ENCODE data around the gene TFIP11. TPM values are rescaled to one million over a fixed set of nuclear protein-coding genes. Genes with fewer than 3 reads are reported as not detected.

TFIP11 gene
- total and polyA plus RNA-seq, 4 donors = 14.3 to 31.7 (median 24.6) TPM

GRCh38 chr22:26536762-26537134 is 24.5 kb upstream of the TFIP11 start:
- no peaks in the 10 kb centered on the region for H3K9me3 ChIP-seq (ENCODE audit: control insufficient read depth in 4 of 4, low read length in 3 of 4)
- H3K27me3 ChIP-seq (ENCODE audit: control insufficient read depth in 4 of 4, insufficient read depth in 4 of 4, low read length in 3 of 4) = no peaks in the 10 kb centered on the region
- peaks cover 0 to 2% (median under 1%) of the 10 kb centered on the region in 4 donors for H3K4me1 ChIP-seq (ENCODE audit: control insufficient read depth in 4 of 4, insufficient read depth in 4 of 4, low read length in 3 of 4)
- H3K9ac ChIP-seq (ENCODE audit: low read depth in 1 of 2, low read length in 2 of 2) = no peak overlapping the region
- TF ChIP-seq, protein P1, sequence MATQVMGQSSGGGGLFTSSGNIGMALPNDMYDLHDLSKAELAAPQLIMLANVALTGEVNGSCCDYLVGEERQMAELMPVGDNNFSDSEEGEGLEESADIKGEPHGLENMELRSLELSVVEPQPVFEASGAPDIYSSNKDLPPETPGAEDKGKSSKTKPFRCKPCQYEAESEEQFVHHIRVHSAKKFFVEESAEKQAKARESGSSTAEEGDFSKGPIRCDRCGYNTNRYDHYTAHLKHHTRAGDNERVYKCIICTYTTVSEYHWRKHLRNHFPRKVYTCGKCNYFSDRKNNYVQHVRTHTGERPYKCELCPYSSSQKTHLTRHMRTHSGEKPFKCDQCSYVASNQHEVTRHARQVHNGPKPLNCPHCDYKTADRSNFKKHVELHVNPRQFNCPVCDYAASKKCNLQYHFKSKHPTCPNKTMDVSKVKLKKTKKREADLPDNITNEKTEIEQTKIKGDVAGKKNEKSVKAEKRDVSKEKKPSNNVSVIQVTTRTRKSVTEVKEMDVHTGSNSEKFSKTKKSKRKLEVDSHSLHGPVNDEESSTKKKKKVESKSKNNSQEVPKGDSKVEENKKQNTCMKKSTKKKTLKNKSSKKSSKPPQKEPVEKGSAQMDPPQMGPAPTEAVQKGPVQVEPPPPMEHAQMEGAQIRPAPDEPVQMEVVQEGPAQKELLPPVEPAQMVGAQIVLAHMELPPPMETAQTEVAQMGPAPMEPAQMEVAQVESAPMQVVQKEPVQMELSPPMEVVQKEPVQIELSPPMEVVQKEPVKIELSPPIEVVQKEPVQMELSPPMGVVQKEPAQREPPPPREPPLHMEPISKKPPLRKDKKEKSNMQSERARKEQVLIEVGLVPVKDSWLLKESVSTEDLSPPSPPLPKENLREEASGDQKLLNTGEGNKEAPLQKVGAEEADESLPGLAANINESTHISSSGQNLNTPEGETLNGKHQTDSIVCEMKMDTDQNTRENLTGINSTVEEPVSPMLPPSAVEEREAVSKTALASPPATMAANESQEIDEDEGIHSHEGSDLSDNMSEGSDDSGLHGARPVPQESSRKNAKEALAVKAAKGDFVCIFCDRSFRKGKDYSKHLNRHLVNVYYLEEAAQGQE (IDR thresholded peaks at IDR 0.05) = no peak
- TF ChIP-seq HNF4G (IDR thresholded peaks at IDR 0.05) (no peak), HNF4A (conservative IDR thresholded peaks at IDR 0.05) (no peak), YY1 (IDR thresholded peaks at IDR 0.05) (no peak), MAX (IDR thresholded peaks at IDR 0.05) (no peak)
- TF ChIP-seq, protein P2, sequence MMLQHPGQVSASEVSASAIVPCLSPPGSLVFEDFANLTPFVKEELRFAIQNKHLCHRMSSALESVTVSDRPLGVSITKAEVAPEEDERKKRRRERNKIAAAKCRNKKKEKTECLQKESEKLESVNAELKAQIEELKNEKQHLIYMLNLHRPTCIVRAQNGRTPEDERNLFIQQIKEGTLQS (IDR thresholded peaks at IDR 0.05) = no peak
- no peak overlapping the region for H3K27ac ChIP-seq (ENCODE audit: low read depth in 1 of 2, low read length in 2 of 2)
- no peak overlapping the region for H3K4me3 ChIP-seq (ENCODE audit: low read depth in 1 of 3, low read length in 3 of 3)
- no peak for DNase-seq (ENCODE audit: low spot score)
- WGBS = 98% methylated on average over 3 of the region's 3 CpGs
- H3K36me3 ChIP-seq (ENCODE audit: control insufficient read depth in 4 of 4, insufficient read depth in 3 of 4, low read depth in 1 of 4, low read length in 3 of 4) = peaks cover 7 to 48% (median 36%) of the 10 kb centered on the region in 4 donors

DNA sequence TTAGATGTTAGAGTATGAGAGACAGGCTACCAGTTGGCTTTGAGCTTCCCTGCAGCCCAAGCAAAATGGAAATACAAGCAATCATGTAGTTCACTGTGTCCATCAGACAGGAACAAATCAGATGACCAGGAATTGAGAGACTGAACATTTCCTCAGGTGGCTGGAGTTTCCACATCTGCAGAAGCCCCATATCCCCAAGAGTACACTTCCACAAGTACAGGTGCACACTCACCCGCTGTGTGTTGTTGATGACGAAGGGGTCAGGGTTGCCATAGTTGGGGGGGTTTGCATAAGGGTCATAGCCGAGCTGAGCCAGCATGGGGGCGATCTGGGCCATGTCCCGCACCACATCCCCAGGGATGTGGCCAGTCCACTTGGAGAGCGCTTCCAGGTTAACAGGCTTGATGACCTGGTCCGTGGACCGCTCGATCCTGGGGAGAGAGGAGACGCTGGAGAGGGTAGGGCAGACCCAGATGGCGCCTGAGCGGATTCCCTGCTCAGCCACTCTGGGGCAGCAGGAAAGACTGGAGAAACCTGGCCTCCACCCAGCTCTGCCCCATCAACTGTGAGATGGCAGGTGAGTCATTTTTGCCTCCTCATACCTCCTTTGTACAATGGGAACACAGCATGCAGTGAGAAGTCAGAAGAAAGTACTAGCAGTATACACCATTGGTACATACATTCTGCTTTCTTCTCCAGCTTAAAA is 23.9 kb upstream of the TFIP11 start:
- Histone ChIP-seq H3K27ac (ENCODE audit: low read depth in 1 of 2, low read length in 2 of 2) (no peak overlapping the region), H3K9me3 (ENCODE audit: control insufficient read depth in 4 of 4, low read length in 3 of 4) (no peaks in the 10 kb centered on the region), H3K36me3 (ENCODE audit: control insufficient read depth in 4 of 4, insufficient read depth in 3 of 4, low read depth in 1 of 4, low read length in 3 of 4) (peaks cover 6 to 50% (median 38%) of the 10 kb centered on the region in 4 donors), H3K27me3 (ENCODE audit: control insufficient read depth in 4 of 4, insufficient read depth in 4 of 4, low read length in 3 of 4) (no peaks in the 10 kb centered on the region), H3K4me3 (ENCODE audit: low read depth in 1 of 3, low read length in 3 of 3) (no peak overlapping the region), H3K4me1 (ENCODE audit: control insufficient read depth in 4 of 4, insufficient read depth in 4 of 4, low read length in 3 of 4) (peaks cover 0 to 2% (median under 1%) of the 10 kb centered on the region in 4 donors), H3K9ac (ENCODE audit: low read depth in 1 of 2, low read length in 2 of 2) (no peak overlapping the region)
- WGBS = 97% methylated on average over 12 of the region's 12 CpGs
- TF ChIP-seq, protein P2 (IDR thresholded peaks at IDR 0.05) = no peak
- no peak for TF ChIP-seq NR2F2 (IDR thresholded peaks at IDR 0.05)
- TF ChIP-seq HNF4A (conservative IDR thresholded peaks at IDR 0.05) = no peak
- TF ChIP-seq, protein P1 (IDR thresholded peaks at IDR 0.05) = no peak
- TF ChIP-seq MAX (IDR thresholded peaks at IDR 0.05) = no peak
- no peak for DNase-seq (ENCODE audit: low spot score)

Measured in liver (tissue), 9 donors.